ENCODE measurements around the gene RABGEF1.
"Not testable (repeated sequence)": the region's sequence is repeated elsewhere in the genome, so short reads cannot be mapped to it uniquely, and the experiment has no call there.

RABGEF1 gene

GRCh38 chr7:66771795-66772194 lies 31.3 kb downstream of the RABGEF1 start:
- Histone ChIP-seq H3K4me1 (ENCODE audit: control insufficient read depth in 2 of 2, insufficient read depth in 2 of 2, low read length in 2 of 2) (peaks cover 0 to 3% of the 10 kb centered on the region in 2 donors), H3K27me3 (ENCODE audit: control insufficient read depth in 2 of 2, insufficient read depth in 2 of 2, low read length in 2 of 2) (no peaks in the 10 kb centered on the region), H3K36me3 (ENCODE audit: control insufficient read depth in 2 of 2, insufficient read depth in 2 of 2, low read length in 2 of 2) (peaks cover 8 to 27% of the 10 kb centered on the region in 2 donors), H3K9me3 (ENCODE audit: control insufficient read depth in 2 of 2, low read length in 2 of 2) (no peaks in the 10 kb centered on the region), H3K4me3 (ENCODE audit: low read length in 2 of 2) (no peak overlapping the region), H3K27ac (ENCODE audit: low read depth in 2 of 2, low read length in 2 of 2) (no peak overlapping the region), H3K9ac (ENCODE audit: low read depth in 1 of 2, low read length in 2 of 2) (no peak overlapping the region)

GRCh38 chr7:66773744-66774143 lies 33.2 kb downstream of the RABGEF1 start:
- not testable (repeated sequence) for H3K9me3 ChIP-seq (ENCODE audit: control insufficient read depth in 2 of 2, low read length in 2 of 2); H3K27ac ChIP-seq (ENCODE audit: low read depth in 2 of 2, low read length in 2 of 2); H3K4me3 ChIP-seq (ENCODE audit: low read length in 2 of 2); H3K4me1 ChIP-seq (ENCODE audit: control insufficient read depth in 2 of 2, insufficient read depth in 2 of 2, low read length in 2 of 2); H3K9ac ChIP-seq (ENCODE audit: low read depth in 1 of 2, low read length in 2 of 2); H3K27me3 ChIP-seq (ENCODE audit: control insufficient read depth in 2 of 2, insufficient read depth in 2 of 2, low read length in 2 of 2)
- H3K36me3 ChIP-seq (ENCODE audit: control insufficient read depth in 2 of 2, insufficient read depth in 2 of 2, low read length in 2 of 2), result peaks cover 17 to 34% of the 10 kb centered on the region in 2 donors

- H3K36me3 ChIP-seq (ENCODE audit: control insufficient read depth in 2 of 2, insufficient read depth in 2 of 2, low read length in 2 of 2), result peaks cover 22 to 36% of the 10 kb centered on the region in 2 donors
- H3K27ac ChIP-seq (ENCODE audit: low read depth in 2 of 2, low read length in 2 of 2); H3K27me3 ChIP-seq (ENCODE audit: control insufficient read depth in 2 of 2, insufficient read depth in 2 of 2, low read length in 2 of 2): not testable (repeated sequence)
Observed at GRCh38 chr7:66776383-66776782, 35.9 kb downstream of the RABGEF1 start.

GRCh38 chr7:66776800-66777442 lies 36.4 kb downstream of the RABGEF1 start:
- Histone ChIP-seq H3K27ac (ENCODE audit: low read depth in 2 of 2, low read length in 2 of 2) (no peak overlapping the region), H3K36me3 (ENCODE audit: control insufficient read depth in 2 of 2, insufficient read depth in 2 of 2, low read length in 2 of 2) (peaks cover 26 to 38% of the 10 kb centered on the region in 2 donors)

More at GRCh38 chr7:66776383-66776782, 35.9 kb downstream of the RABGEF1 start:
- H3K9me3 ChIP-seq (ENCODE audit: control insufficient read depth in 2 of 2, low read length in 2 of 2); H3K4me3 ChIP-seq (ENCODE audit: low read length in 2 of 2); H3K4me1 ChIP-seq (ENCODE audit: control insufficient read depth in 2 of 2, insufficient read depth in 2 of 2, low read length in 2 of 2); H3K9ac ChIP-seq (ENCODE audit: low read depth in 1 of 2, low read length in 2 of 2): not testable (repeated sequence)

GRCh38 chr7:66778201-66778600 lies 37.7 kb downstream of the RABGEF1 start:
- Histone ChIP-seq H3K9ac (ENCODE audit: low read depth in 1 of 2, low read length in 2 of 2) (no peak overlapping the region), H3K27me3 (ENCODE audit: control insufficient read depth in 2 of 2, insufficient read depth in 2 of 2, low read length in 2 of 2) (no peaks in the 10 kb centered on the region), H3K27ac (ENCODE audit: low read depth in 2 of 2, low read length in 2 of 2) (no peak overlapping the region), H3K4me1 (ENCODE audit: control insufficient read depth in 2 of 2, insufficient read depth in 2 of 2, low read length in 2 of 2) (no peaks in the 10 kb centered on the region), H3K36me3 (ENCODE audit: control insufficient read depth in 2 of 2, insufficient read depth in 2 of 2, low read length in 2 of 2) (peaks cover 29 to 42% of the 10 kb centered on the region in 2 donors), H3K9me3 (ENCODE audit: control insufficient read depth in 2 of 2, low read length in 2 of 2) (no peaks in the 10 kb centered on the region), H3K4me3 (ENCODE audit: low read length in 2 of 2) (no peak overlapping the region)

More at GRCh38 chr7:66776800-66777442, 36.4 kb downstream of the RABGEF1 start:
- Histone ChIP-seq H3K27me3 (ENCODE audit: control insufficient read depth in 2 of 2, insufficient read depth in 2 of 2, low read length in 2 of 2) (no peaks in the 10 kb centered on the region), H3K4me1 (ENCODE audit: control insufficient read depth in 2 of 2, insufficient read depth in 2 of 2, low read length in 2 of 2) (no peaks in the 10 kb centered on the region), H3K4me3 (ENCODE audit: low read length in 2 of 2) (no peak overlapping the region), H3K9me3 (ENCODE audit: control insufficient read depth in 2 of 2, low read length in 2 of 2) (no peaks in the 10 kb centered on the region), H3K9ac (ENCODE audit: low read depth in 1 of 2, low read length in 2 of 2) (no peak overlapping the region)

GRCh38 chr7:66779669-66780409 lies 39.3 kb downstream of the RABGEF1 start:
- peaks cover 29 to 39% of the 10 kb centered on the region in 2 donors for H3K36me3 ChIP-seq (ENCODE audit: control insufficient read depth in 2 of 2, insufficient read depth in 2 of 2, low read length in 2 of 2)
- no peak overlapping the region for H3K9ac ChIP-seq (ENCODE audit: low read depth in 1 of 2, low read length in 2 of 2)
- H3K4me1 ChIP-seq (ENCODE audit: control insufficient read depth in 2 of 2, insufficient read depth in 2 of 2, low read length in 2 of 2), result no peaks in the 10 kb centered on the region
- H3K27me3 ChIP-seq (ENCODE audit: control insufficient read depth in 2 of 2, insufficient read depth in 2 of 2, low read length in 2 of 2), result no peaks in the 10 kb centered on the region
- H3K27ac ChIP-seq (ENCODE audit: low read depth in 2 of 2, low read length in 2 of 2), result no peak overlapping the region
- H3K4me3 ChIP-seq (ENCODE audit: low read length in 2 of 2), result no peak overlapping the region
- H3K9me3 ChIP-seq (ENCODE audit: control insufficient read depth in 2 of 2, low read length in 2 of 2), result no peaks in the 10 kb centered on the region

- no peaks in the 10 kb centered on the region for H3K4me1 ChIP-seq (ENCODE audit: control insufficient read depth in 2 of 2, insufficient read depth in 2 of 2, low read length in 2 of 2)
- H3K36me3 ChIP-seq (ENCODE audit: control insufficient read depth in 2 of 2, insufficient read depth in 2 of 2, low read length in 2 of 2), result peaks cover 26 to 27% of the 10 kb centered on the region in 2 donors
- H3K27me3 ChIP-seq (ENCODE audit: control insufficient read depth in 2 of 2, insufficient read depth in 2 of 2, low read length in 2 of 2), result no peaks in the 10 kb centered on the region
- H3K27ac ChIP-seq (ENCODE audit: low read depth in 2 of 2, low read length in 2 of 2), result no peak overlapping the region
- no peaks in the 10 kb centered on the region for H3K9me3 ChIP-seq (ENCODE audit: control insufficient read depth in 2 of 2, low read length in 2 of 2)
- H3K4me3 ChIP-seq (ENCODE audit: low read length in 2 of 2), result no peak overlapping the region
- H3K9ac ChIP-seq (ENCODE audit: low read depth in 1 of 2, low read length in 2 of 2), result no peak overlapping the region
Observed at GRCh38 chr7:66781408-66782090, 41.0 kb downstream of the RABGEF1 start.

- not testable (repeated sequence) for H3K27me3 ChIP-seq (ENCODE audit: control insufficient read depth in 2 of 2, insufficient read depth in 2 of 2, low read length in 2 of 2); H3K9ac ChIP-seq (ENCODE audit: low read depth in 1 of 2, low read length in 2 of 2); H3K4me1 ChIP-seq (ENCODE audit: control insufficient read depth in 2 of 2, insufficient read depth in 2 of 2, low read length in 2 of 2); H3K9me3 ChIP-seq (ENCODE audit: control insufficient read depth in 2 of 2, low read length in 2 of 2); H3K27ac ChIP-seq (ENCODE audit: low read depth in 2 of 2, low read length in 2 of 2); H3K4me3 ChIP-seq (ENCODE audit: low read length in 2 of 2)
- peaks cover 25 to 28% of the 10 kb centered on the region in 2 donors for H3K36me3 ChIP-seq (ENCODE audit: control insufficient read depth in 2 of 2, insufficient read depth in 2 of 2, low read length in 2 of 2)
Observed at GRCh38 chr7:66782875-66783274, 42.3 kb downstream of the RABGEF1 start.

GRCh38 chr7:66783887-66784595 lies 43.5 kb downstream of the RABGEF1 start:
- not testable (repeated sequence) for H3K4me3 ChIP-seq (ENCODE audit: low read length in 2 of 2); H3K4me1 ChIP-seq (ENCODE audit: control insufficient read depth in 2 of 2, insufficient read depth in 2 of 2, low read length in 2 of 2); H3K27ac ChIP-seq (ENCODE audit: low read depth in 2 of 2, low read length in 2 of 2); H3K27me3 ChIP-seq (ENCODE audit: control insufficient read depth in 2 of 2, insufficient read depth in 2 of 2, low read length in 2 of 2); H3K9ac ChIP-seq (ENCODE audit: low read depth in 1 of 2, low read length in 2 of 2); H3K9me3 ChIP-seq (ENCODE audit: control insufficient read depth in 2 of 2, low read length in 2 of 2)
- peaks cover 19 to 23% of the 10 kb centered on the region in 2 donors for H3K36me3 ChIP-seq (ENCODE audit: control insufficient read depth in 2 of 2, insufficient read depth in 2 of 2, low read length in 2 of 2)
